GM19238 (cell line): ENCODE results near the gene HMX2.

Source experiments
- DNase-seq: peaks from one replicate; pipeline ENCODE4 v3.0.0; 2011; ENCODE audit warnings: low spot score; ENCODE audit not compliant: insufficient read length

Gene HMX2

GRCh38 chr10:123187781-123188180 is 39.8 kb downstream of the HMX2 start:
- no peak for DNase-seq

- no peak for DNase-seq
Observed at GRCh38 chr10:123191886-123192285, 44.0 kb downstream of the HMX2 start.

- no peak for DNase-seq
Observed at GRCh38 chr10:123194056-123194455, 46.1 kb downstream of the HMX2 start.
